PC-3 (cell line): Measurements from ENCODE around the gene CFAP97D2. TPM values are rescaled to one million over a fixed set of nuclear protein-coding genes. Genes with fewer than 3 reads are reported as not detected.
"Not testable (repeated sequence)": the region's sequence is repeated elsewhere in the genome, so short reads cannot be mapped to it uniquely, and the experiment has no call there.

Experiments used
- ATAC-seq: fragments of 200-7000 bp; cut with Tn5 transposase; 2 replicates; pipeline ENCODE4 v1.9.1; 2020; ENCODE audit warnings: mild to moderate bottlenecking, moderate library complexity
- BruUV-seq: library from RNA; stranded (reverse); fragments of 400-500 nt; replicated peaks from 2 replicates; lab custom pipeline; 2021; lab: Mats Ljungman, UMichigan
- CTCF ChIA-PET: fragments of 300-600 bp; sonication (Branson Sonifier 250); formaldehyde crosslinking; loops from one replicate; lab custom pipeline; 2022; ENCODE audit warnings: antibody characterized with exemption; lab: Charles Lee
- POLR2A ChIA-PET: fragments of 300-600 bp; sonication (Branson Sonifier 250); formaldehyde crosslinking; loops from one replicate; lab custom pipeline; 2022; ENCODE audit warnings: antibody characterized with exemption; ENCODE audit not compliant: unreplicated experiment; lab: Charles Lee
- DNase-seq: peaks from one replicate; pipeline ENCODE4 v3.0.0-alpha.2; 2015
- H2AFZ ChIP-seq: fragments of 300-600 bp; sonication (generic); 2 replicates; pipeline ENCODE4 v1.6.0; 2016; ENCODE audit warnings: antibody characterized with exemption, low read length
- H3F3A ChIP-seq: fragments of 300-600 bp; sonication (generic); one replicate; pipeline ENCODE4 v1.6.0; 2017; ENCODE audit warnings: antibody characterized with exemption, low read length, control low read depth, mild to moderate bottlenecking; ENCODE audit not compliant: unreplicated experiment
- H3K27ac ChIP-seq: fragments of 300-600 bp; sonication (generic); 2 replicates; pipeline ENCODE4 v1.5.1; 2016; ENCODE audit warnings: mild to moderate bottlenecking, low read length
- H3K27me3 ChIP-seq: fragments of 300-600 bp; sonication (generic); 2 replicates; pipeline ENCODE4 v1.6.1; 2016; ENCODE audit warnings: low read length, mixed read lengths
- H3K36me3 ChIP-seq: fragments of 300-600 bp; sonication (generic); 2 replicates; pipeline ENCODE4 v1.6.1; 2016; ENCODE audit warnings: low read depth, mixed run types, low read length, mixed read lengths
- H3K4me1 ChIP-seq: fragments of 300-600 bp; sonication (generic); 2 replicates; pipeline ENCODE4 v1.5.1; 2016; ENCODE audit warnings: low read length; ENCODE audit not compliant: insufficient read depth
- H3K4me2 ChIP-seq: fragments of 300-600 bp; sonication (generic); 2 replicates; pipeline ENCODE4 v1.6.0; 2016; ENCODE audit warnings: low read length
- H3K4me3 ChIP-seq: fragments of 300-600 bp; sonication (generic); 2 replicates; pipeline ENCODE4 v1.5.1; 2016; ENCODE audit warnings: mild to moderate bottlenecking, low read length, mixed read lengths
- H3K79me2 ChIP-seq: fragments of 300-600 bp; sonication (generic); 2 replicates; pipeline ENCODE4 v1.6.1; 2017; ENCODE audit warnings: low read length, mixed read lengths
- H3K9ac ChIP-seq: fragments of 300-600 bp; sonication (generic); 2 replicates; pipeline ENCODE4 v1.6.0; 2016; ENCODE audit warnings: mild to moderate bottlenecking, low read length
- H3K9me2 ChIP-seq: fragments of 300-600 bp; sonication (generic); replicated peaks from 2 replicates; pipeline ENCODE4 v1.6.1; 2016; ENCODE audit warnings: mixed run types, low read length, mixed read lengths
- H3K9me3 ChIP-seq: fragments of 300-600 bp; sonication (generic); 2 replicates; pipeline ENCODE4 v1.6.1; 2016; ENCODE audit warnings: low read length, mixed read lengths
- H4K20me1 ChIP-seq: fragments of 300-600 bp; sonication (generic); 2 replicates; pipeline ENCODE4 v1.6.1; 2016; ENCODE audit warnings: low read length, mixed read lengths
- CTCF ChIP-seq: fragments of 300-600 bp; sonication (generic); conservative IDR thresholded peaks from 2 replicates; pipeline ENCODE4 v1.5.1; 2017; ENCODE audit warnings: antibody characterized with exemption, low read depth, mild to moderate bottlenecking, low read length
- EZH2 ChIP-seq: fragments of 300-600 bp; sonication (generic); IDR thresholded peaks from one replicate; pipeline ENCODE4 v1.6.1; 2017; ENCODE audit warnings: antibody characterized with exemption, mild to moderate bottlenecking, low read length; ENCODE audit not compliant: unreplicated experiment
- EZH2phosphoT487 ChIP-seq: fragments of 300-600 bp; sonication (generic); IDR thresholded peaks from 2 replicates; pipeline ENCODE4 v1.6.1; 2018; ENCODE audit warnings: mild to moderate bottlenecking, antibody characterized with exemption, low read length, borderline replicate concordance
- intact Hi-C: fragments of 100-400 bp; cut with micrococcal nuclease; formaldehyde crosslinking; loops from 2 replicates; pipeline ENCODE4 v1.9.0; 2023
- total RNA-seq: library from RNA; depleted of rRNA; stranded (reverse); fragments of >200 nt; gene quantifications from 2 replicates; pipeline ENCODE4 v1.2.3, GENCODE V29; 2014

Gene CFAP97D2
- total RNA-seq, 1 experiment from 2014 or later = not detected

GRCh38 chr13:114261328-114261965 lies 82.4 kb downstream of the CFAP97D2 start:
- H3F3A ChIP-seq = no peaks in the 10 kb centered on the region
- H3K4me1 ChIP-seq = no peaks in the 10 kb centered on the region
- H3K9me2 ChIP-seq = no peaks in the 10 kb centered on the region
- no peaks in the 10 kb centered on the region for H4K20me1 ChIP-seq
- H3K27me3 ChIP-seq = no peaks in the 10 kb centered on the region
- no peaks in the 10 kb centered on the region for H3K9me3 ChIP-seq
- DNase-seq (no peak), ATAC-seq (no peak)
- H3K4me2 ChIP-seq = no peak overlapping the region
- intact Hi-C loops = no loop called here
- TF ChIP-seq EZH2phosphoT487 = no peak
- TF ChIP-seq CTCF = no peak
- no peak for TF ChIP-seq EZH2
- no peaks in the 10 kb centered on the region for H3K79me2 ChIP-seq
- no TSS peak for BruUV-seq
- ChIA-PET CTCF (no interaction called here), POLR2A (no interaction called here)
- H3K36me3 ChIP-seq = peaks cover 42% of the 10 kb centered on the region
- no peak overlapping the region for H3K9ac ChIP-seq
- no peak overlapping the region for H3K27ac ChIP-seq
- no peak overlapping the region for H2AFZ ChIP-seq
- no peak overlapping the region for H3K4me3 ChIP-seq

GRCh38 chr13:114263578-114263977 lies 84.5 kb downstream of the CFAP97D2 start:
- TF ChIP-seq EZH2 (no peak), CTCF (no peak), EZH2phosphoT487 (no peak)
- Histone ChIP-seq H3K36me3 (peaks cover 41% of the 10 kb centered on the region), H3K9me2 (no peaks in the 10 kb centered on the region), H3F3A (no peaks in the 10 kb centered on the region), H2AFZ (no peak overlapping the region), H3K27me3 (no peaks in the 10 kb centered on the region), H3K27ac (no peak overlapping the region), H4K20me1 (no peaks in the 10 kb centered on the region), H3K4me3 (no peak overlapping the region), H3K79me2 (no peaks in the 10 kb centered on the region), H3K4me1 (no peaks in the 10 kb centered on the region), H3K9ac (no peak overlapping the region), H3K9me3 (no peaks in the 10 kb centered on the region), H3K4me2 (no peak overlapping the region)
- CTCF ChIA-PET = no interaction called here
- BruUV-seq = no TSS peak
- DNase-seq = no peak
- intact Hi-C loops = no loop called here
- no peak for ATAC-seq
- POLR2A ChIA-PET = no interaction called here

- H4K20me1 ChIP-seq, H3K9me2 ChIP-seq, H3K4me3 ChIP-seq, ATAC-seq, H3K9me3 ChIP-seq, intact Hi-C loops, H3K9ac ChIP-seq, H2AFZ ChIP-seq, H3F3A ChIP-seq, CTCF ChIA-PET, H3K27ac ChIP-seq, H3K79me2 ChIP-seq, H3K4me2 ChIP-seq, H3K27me3 ChIP-seq, BruUV-seq, DNase-seq, H3K4me1 ChIP-seq: not testable (repeated sequence)
- peaks cover 47% of the 10 kb centered on the region for H3K36me3 ChIP-seq
- POLR2A ChIA-PET = interaction anchor here (0.6 kb wide), 1 partner anchor 24 kb away, joined by 4 read pairs; no protein-coding TSS in a partner anchor
Observed at GRCh38 chr13:114264313-114264712, 85.3 kb downstream of the CFAP97D2 start.
